GM18511 (cell line): ENCODE measurements around the gene LRP3.
"Not testable (repeated sequence)": the region's sequence is repeated elsewhere in the genome, so short reads cannot be mapped to it uniquely, and the experiment has no call there.

ENCODE experiments used
- ATAC-seq: cut with Tn5 transposase; IDR thresholded peaks from one replicate; pipeline ENCODE4 v1.9.1; 2021; ENCODE audit warnings: mild to moderate bottlenecking, moderate library complexity; ENCODE audit not compliant: unreplicated experiment

The LRP3 gene

GRCh38 chr19:33215438-33216197 is 21.5 kb downstream of the LRP3 start:
- no peak for ATAC-seq

- no peak for ATAC-seq
Observed at GRCh38 chr19:33216198-33216830, 22.2 kb downstream of the LRP3 start.

GRCh38 chr19:33217881-33218280 is 23.8 kb downstream of the LRP3 start:
- no peak for ATAC-seq

DNA sequence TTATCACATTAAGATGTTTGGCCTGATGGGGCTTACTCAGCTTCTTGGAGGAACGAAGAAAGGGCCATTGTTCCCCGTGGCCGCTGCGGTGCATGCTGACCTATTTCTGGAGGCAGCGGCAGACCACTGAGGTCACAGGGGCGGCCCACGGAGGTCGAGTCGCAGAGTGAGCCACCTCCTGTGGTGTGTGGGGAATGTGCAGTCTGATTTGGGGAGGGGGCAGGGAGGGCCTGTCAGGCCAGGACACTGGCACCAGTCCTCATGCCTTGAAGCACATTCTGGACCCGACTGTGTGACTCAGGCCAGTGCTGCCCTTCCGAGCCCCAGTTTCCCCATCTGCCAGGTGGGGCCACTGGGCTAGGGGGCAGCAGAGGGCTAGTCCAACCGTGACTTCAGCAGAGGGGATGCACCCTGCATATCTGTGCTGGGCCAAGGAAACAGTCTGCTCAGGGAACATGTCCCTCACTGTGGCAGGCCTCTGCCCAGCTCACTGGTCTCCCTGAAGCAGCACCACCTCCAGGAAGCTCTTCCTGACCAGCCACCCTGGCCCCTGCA is 25.2 kb downstream of the LRP3 start:
- no peak for ATAC-seq

DNA sequence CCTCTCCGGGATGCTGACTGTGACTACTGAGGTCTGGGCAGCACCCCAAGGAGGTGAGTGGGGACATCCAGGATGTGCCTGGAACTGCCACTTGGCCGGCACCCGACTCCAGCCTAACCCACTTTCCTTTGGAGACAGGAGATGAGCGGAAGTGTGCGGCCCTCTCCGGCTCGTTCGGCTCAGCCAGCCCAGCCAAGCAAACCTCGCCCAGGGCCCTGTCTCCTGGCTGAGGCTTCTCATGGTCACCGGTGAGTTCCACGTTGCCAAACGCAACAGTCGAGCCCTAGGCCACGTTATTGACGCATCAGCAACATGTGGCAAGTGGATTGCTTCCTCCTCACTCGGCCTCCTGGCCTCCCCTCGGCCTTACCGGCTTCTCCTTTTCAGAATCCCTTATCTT is 26.0 kb downstream of the LRP3 start:
- ATAC-seq, result no peak

DNA sequence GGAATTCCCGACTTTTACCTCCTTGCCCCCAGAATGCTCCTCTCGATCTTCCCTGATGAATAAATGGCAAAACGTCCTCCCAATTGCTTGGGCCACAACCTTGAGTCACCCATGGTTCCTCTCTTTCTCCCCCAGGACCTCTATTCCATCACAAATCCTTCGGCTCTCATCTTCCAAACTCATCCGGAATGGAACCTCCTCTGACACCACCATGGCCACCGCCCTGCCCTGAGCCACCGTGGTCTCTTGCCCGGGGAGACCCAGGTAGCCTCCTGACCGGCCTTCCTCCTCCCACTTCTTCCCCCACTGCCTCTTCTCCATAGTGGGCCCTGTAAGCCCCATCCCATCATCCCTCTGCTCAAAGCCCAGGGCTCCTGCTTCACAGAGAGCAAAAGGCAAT is 26.6 kb downstream of the LRP3 start:
- no peak for ATAC-seq

DNA sequence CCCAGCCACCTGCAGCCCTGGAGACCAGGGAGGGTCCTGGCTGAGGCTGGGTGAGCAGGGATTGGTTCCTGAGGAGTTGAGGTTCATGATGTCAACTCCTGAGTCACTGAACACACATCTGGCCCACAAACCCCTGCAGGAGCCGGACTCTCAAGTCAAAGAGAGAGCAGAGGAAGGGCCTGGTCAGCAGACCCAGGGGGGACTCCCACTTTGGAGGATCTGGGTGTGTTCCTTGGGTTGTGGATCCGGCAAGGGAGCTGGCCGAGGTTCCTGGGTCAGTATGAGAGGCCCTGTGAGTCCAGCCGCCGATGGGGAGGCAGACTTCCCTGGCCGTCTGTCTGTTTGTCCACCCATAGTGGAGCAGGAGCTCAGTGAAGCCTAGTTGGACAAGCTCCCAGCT is 27.5 kb downstream of the LRP3 start:
- no peak for ATAC-seq

GRCh38 chr19:33222255-33222654 is 28.1 kb downstream of the LRP3 start:
- not testable (repeated sequence) for ATAC-seq

GRCh38 chr19:33224694-33225457 is 30.7 kb downstream of the LRP3 start:
- no peak for ATAC-seq

GRCh38 chr19:33225458-33225926 is 31.4 kb downstream of the LRP3 start, which contains the start of gene SLC7A10:
TSS of gene SLC7A10 (minus strand) at chr19:33225850. CDS start at chr19:33225703, 147 bp downstream.
- ATAC-seq, result no peak

- ATAC-seq, result no peak
Observed at GRCh38 chr19:33226550-33227241, 32.6 kb downstream of the LRP3 start.

DNA sequence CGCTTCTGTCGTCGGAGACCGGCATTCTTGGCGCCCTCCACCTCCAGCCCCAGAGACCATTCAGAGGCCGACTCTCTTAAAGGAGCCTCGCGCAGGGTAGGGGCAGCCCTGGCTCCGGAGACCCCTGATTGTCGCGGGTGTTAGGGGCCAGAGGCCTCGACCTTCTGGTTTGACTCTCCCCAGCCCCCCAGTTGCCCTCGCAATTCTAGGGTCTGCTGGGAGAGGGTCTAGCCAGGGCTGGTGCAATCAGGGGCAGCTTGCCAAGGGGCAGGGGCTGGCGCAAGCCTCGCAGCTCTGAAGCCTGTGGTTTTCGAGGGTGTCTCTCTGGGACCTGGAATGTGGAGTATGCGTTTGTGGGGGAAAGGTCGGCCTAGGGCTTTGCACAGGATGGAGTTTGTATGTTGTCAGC is 33.1 kb downstream of the LRP3 start:
- ATAC-seq, result no peak

DNA sequence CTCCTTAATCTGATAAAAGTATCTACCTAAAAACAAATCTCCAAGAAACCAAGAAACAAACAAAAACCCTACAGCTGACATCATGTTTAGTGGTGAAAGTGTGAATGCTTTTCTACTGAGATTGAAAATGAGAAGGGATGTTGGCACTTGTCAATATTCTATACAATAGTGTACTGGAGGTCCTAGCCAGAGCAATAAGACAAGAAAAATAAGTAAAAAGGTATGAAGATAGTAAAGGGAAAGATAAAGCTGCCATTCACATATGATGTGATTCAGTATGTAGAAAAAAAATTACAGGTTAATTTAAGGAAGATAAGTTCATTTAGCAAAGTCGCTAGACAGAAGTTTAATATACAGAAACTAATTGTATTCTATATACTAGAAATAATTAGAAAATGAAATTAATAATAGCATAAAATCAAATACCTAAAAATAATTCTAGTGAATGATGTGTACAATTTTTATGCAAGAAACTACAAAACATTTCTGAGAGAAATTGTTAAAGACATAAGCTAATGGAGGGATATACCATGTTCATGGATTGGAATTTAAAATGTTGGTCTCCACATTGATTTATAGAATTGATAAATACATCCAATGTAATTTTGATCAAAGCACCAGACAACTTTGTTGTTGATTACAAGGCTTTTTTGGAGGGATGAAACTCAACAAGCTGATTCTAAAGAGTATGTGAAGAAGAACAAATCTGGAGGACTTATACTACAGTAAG is 33.9 kb downstream of the LRP3 start:
- no peak for ATAC-seq

GRCh38 chr19:33229962-33230361 is 35.8 kb downstream of the LRP3 start:
- no peak for ATAC-seq

DNA sequence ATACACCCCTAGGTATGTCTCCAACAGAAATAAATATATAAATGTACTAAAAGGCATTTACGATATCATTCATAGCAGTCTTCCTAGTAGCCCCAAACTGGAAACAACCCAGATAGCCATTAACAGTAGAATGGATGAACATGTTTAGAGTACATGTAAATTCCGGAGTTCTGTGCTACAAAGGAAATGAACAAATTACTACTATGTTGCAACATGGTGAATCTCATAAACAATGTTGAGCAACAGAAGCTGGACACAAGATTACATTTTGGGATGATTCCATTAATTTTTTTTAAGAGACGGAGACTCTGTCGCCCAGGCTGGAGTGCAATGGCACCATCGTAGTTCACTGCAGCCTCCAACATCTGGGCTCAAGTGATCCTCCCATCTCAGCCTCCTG is 37.4 kb downstream of the LRP3 start:
- no peak for ATAC-seq

- no peak for ATAC-seq
Observed at GRCh38 chr19:33232656-33233055, 38.5 kb downstream of the LRP3 start.

DNA sequence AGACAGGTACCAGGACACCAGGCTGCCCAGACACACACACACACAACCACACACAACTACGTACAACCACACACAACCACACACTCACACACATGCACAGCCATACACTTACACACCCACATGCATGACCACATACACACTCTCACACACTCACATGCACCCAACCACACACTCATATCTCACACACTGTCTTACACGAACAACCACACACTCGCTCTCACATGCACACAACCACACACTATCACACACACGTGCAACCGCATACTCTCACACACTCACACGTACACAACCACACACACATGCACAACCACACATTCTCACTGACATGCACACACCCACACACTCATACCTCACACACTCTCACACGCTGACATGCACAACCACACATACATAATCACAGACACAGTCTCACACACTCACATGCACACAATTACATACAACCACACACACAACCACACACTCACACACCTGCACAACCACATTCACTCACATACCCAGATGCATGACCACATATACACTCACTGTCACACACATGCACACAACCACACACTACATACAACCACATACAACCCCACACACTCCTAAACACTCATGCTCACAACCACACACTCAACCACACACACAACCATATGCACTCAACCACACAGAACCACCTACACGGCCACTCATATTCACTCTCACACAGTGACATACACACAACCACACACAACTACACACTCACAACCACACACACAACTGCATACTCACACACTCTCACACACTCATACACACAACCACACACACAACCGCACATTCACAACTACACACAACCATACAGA is 39.1 kb downstream of the LRP3 start:
- no peak for ATAC-seq

GRCh38 chr19:33234092-33234491 is 40.0 kb downstream of the LRP3 start:
- ATAC-seq, result no peak

- no peak for ATAC-seq
Observed at GRCh38 chr19:33234736-33235135, 40.6 kb downstream of the LRP3 start.
